Duodenal mucosa (tissue), 2 donors: ENCODE data around the gene FBXO48.

ENCODE experiments used
- H3K27ac ChIP-seq: one replicate; pipeline ENCODE4 v1.7.0; 2013; ENCODE audit warnings: low read depth, low read length
- H3K27me3 ChIP-seq, 2 donors: one replicate each; pipeline ENCODE4 v1.7.0; 2013; ENCODE audit warnings: low read length in 2 of 2, control low read depth in 1 of 2; ENCODE audit not compliant: insufficient read depth in 2 of 2, control insufficient read depth in 1 of 2
- H3K36me3 ChIP-seq, 2 donors: one replicate each; pipeline ENCODE4 v1.7.0; 2013; ENCODE audit warnings: low read length in 2 of 2, control low read depth in 1 of 2; ENCODE audit not compliant: insufficient read depth in 2 of 2, control insufficient read depth in 1 of 2
- H3K4me1 ChIP-seq, 2 donors: one replicate each; pipeline ENCODE4 v1.7.0; 2013; ENCODE audit warnings: low read length in 2 of 2, control low read depth in 1 of 2; ENCODE audit not compliant: insufficient read depth in 2 of 2, control insufficient read depth in 1 of 2
- H3K4me3 ChIP-seq, 2 donors: one replicate each; pipeline ENCODE4 v1.7.0; 2013; ENCODE audit warnings: low read length in 2 of 2, low read depth in 1 of 2
- H3K9ac ChIP-seq, 2 donors: one replicate each; pipeline ENCODE4 v1.7.0; 2013; ENCODE audit warnings: low read length in 2 of 2, low read depth in 1 of 2
- H3K9me3 ChIP-seq, 2 donors: one replicate each; pipeline ENCODE4 v1.7.0; 2013; ENCODE audit warnings: low read length in 2 of 2, control low read depth in 1 of 2; ENCODE audit not compliant: control insufficient read depth in 1 of 2

Gene FBXO48

DNA sequence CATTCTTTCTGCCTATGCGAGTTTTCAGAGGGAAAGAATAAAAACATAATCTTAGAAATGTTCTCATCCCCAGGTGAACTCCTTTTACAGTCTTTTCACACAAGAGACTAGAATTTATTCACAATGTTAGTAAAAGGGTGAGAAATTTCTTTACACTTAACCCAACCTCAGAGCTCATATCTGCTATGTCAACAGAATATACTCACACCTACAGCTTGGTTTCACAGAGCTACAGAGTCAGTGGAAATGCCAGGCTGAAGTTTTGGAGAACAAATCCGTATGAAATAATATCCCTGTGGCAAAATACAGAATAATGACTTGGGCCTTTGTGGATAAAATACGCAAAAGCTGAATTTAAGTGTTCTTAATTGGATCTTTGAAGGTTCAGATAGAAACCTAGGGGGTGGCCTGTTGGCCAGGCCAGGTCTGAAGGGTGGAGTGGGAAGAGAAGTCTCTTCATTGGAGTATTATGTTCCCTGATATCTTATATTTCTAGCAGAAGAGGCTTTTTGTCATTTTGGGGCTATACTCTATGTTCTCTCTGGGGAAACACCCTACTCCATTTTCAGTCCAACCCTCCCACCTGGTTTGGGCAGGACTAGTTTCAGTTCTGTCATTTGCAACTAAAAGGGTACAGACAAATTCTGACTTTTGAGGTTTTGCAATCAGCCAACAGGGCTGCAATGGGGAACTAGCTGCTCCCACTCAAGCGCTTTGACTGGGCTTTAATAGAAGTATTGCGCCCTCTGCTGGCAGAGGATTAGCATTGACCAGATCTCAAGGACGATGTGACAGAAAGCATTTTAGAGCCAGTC, 25.7 kb downstream of the FBXO48 start:
- Histone ChIP-seq H3K27me3 (no peaks in the 10 kb centered on the region), H3K27ac (no peak overlapping the region), H3K9me3 (no peaks in the 10 kb centered on the region), H3K36me3 (no peaks in the 10 kb centered on the region), H3K9ac (peak overlapping the region in 1 of 2 donors; percentile 27), H3K4me1 (peaks cover 14 to 31% of the 10 kb centered on the region in 2 donors), H3K4me3 (no peak overlapping the region)

DNA sequence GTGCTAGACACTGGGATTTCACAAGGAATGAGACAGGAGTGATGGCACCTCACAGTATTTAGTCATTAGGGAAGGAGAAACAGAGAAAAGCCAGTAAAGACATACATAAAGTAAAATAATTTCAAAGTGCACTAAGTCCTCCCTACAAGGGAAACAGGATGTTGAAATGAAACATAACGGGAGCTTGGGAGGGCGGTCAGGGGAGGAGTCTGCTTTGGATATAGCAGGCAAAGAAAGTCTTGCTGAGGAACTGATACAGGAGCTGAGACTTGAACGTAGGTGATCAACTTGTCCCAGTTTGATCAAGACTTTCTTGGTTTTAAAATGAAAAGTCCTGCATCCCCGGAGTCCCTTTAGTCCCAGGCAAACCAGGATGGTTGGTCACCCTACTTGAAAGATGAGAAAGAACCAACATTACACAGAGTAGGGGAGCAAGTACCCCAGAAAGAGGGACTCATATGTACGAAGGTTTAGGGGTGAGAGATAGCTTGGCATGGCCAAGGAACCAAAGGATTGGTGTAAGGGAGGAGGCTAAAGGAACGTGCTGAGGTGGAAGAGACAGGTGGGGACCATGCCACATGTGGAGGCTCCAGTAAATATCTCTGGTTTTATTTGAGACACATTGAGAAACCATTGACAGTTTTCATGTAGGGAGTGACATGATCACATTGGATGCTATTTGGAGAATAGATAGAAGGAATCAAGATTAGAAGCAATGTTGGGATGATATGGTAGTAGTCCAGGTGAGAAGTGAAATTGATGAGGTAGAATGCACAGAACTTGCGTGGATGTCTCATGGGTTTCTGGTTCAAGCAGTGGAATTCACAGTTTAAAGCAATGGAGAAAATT, 28.4 kb downstream of the FBXO48 start:
- Histone ChIP-seq H3K36me3 (no peaks in the 10 kb centered on the region), H3K4me1 (peaks cover 20 to 48% of the 10 kb centered on the region in 2 donors), H3K27ac (no peak overlapping the region), H3K4me3 (no peak overlapping the region), H3K9me3 (no peaks in the 10 kb centered on the region), H3K27me3 (no peaks in the 10 kb centered on the region), H3K9ac (no peak overlapping the region)

DNA sequence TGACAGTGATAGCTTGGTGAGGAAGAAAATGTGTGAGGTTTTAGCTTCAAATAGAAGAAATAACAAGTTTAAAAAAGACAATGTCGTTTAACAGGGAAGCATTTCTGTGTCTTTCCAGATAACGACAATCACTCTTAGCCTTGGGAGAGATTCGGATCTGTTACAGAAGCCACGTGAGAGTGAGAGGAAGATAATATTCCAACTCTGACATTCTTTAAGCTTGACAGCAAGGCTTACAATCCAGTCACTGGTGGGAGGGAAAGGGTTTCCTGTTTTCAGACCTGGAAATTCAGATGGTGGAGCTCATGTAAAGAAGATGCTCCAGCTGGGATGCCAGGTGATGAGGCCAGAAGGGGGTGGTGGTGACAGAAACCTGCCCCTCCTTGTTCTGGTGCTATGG, 30.8 kb downstream of the FBXO48 start:
- peaks cover 26 to 47% of the 10 kb centered on the region in 2 donors for H3K4me1 ChIP-seq
- no peak overlapping the region for H3K9ac ChIP-seq
- H3K27ac ChIP-seq = no peak overlapping the region

DNA sequence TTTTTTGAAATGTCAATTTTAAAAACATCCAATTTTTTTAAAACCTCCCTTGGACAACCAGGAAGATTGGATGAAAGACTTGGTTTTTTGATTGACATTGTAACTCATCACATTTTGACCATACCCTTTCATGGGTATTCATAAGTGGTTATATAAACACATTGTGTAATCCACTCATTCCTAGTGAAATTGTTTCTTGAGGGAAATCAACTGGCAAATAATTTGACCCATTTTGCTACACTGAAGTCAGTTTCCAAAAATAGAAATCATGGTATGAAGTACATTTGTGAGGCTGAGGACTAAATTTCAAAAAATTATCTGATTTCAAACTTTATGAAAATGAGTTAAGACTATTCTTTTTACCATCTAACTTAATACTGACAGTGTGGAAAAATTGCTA, 31.5 kb downstream of the FBXO48 start:
- no peaks in the 10 kb centered on the region for H3K27me3 ChIP-seq
- H3K36me3 ChIP-seq = no peaks in the 10 kb centered on the region
- H3K4me3 ChIP-seq = no peak overlapping the region
- H3K9ac ChIP-seq = no peak overlapping the region
- no peaks in the 10 kb centered on the region for H3K9me3 ChIP-seq
- H3K4me1 ChIP-seq = peaks cover 22 to 42% of the 10 kb centered on the region in 2 donors
- H3K27ac ChIP-seq = no peak overlapping the region

More for the DNA sequence above, 30.8 kb downstream of the FBXO48 start:
- no peaks in the 10 kb centered on the region for H3K27me3 ChIP-seq
- no peak overlapping the region for H3K4me3 ChIP-seq
- H3K36me3 ChIP-seq = no peaks in the 10 kb centered on the region
- no peaks in the 10 kb centered on the region for H3K9me3 ChIP-seq

DNA sequence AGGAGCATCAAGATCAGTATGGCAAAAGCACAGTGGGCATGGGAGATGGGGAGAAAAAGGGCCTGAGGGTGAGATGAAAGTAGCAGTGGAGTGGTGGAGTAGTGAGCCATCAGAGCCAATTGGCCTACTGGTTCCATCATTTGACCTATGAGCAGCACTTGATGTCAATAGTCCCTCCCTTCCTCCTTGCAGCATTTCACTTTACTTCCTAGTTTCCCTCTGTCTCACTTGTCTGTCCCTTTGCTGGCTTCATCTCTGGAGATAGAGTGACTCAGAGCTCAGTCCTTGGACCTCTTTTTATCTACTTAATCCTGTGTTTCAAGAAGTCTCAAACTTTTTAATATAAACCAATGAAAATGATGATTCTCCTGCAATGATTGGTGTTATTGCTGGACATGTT, 32.1 kb downstream of the FBXO48 start:
- no peaks in the 10 kb centered on the region for H3K36me3 ChIP-seq
- H3K27ac ChIP-seq = no peak overlapping the region
- no peaks in the 10 kb centered on the region for H3K27me3 ChIP-seq
- H3K9ac ChIP-seq = no peak overlapping the region
- peaks cover 16 to 37% of the 10 kb centered on the region in 2 donors for H3K4me1 ChIP-seq
- no peaks in the 10 kb centered on the region for H3K9me3 ChIP-seq
- no peak overlapping the region for H3K4me3 ChIP-seq

DNA sequence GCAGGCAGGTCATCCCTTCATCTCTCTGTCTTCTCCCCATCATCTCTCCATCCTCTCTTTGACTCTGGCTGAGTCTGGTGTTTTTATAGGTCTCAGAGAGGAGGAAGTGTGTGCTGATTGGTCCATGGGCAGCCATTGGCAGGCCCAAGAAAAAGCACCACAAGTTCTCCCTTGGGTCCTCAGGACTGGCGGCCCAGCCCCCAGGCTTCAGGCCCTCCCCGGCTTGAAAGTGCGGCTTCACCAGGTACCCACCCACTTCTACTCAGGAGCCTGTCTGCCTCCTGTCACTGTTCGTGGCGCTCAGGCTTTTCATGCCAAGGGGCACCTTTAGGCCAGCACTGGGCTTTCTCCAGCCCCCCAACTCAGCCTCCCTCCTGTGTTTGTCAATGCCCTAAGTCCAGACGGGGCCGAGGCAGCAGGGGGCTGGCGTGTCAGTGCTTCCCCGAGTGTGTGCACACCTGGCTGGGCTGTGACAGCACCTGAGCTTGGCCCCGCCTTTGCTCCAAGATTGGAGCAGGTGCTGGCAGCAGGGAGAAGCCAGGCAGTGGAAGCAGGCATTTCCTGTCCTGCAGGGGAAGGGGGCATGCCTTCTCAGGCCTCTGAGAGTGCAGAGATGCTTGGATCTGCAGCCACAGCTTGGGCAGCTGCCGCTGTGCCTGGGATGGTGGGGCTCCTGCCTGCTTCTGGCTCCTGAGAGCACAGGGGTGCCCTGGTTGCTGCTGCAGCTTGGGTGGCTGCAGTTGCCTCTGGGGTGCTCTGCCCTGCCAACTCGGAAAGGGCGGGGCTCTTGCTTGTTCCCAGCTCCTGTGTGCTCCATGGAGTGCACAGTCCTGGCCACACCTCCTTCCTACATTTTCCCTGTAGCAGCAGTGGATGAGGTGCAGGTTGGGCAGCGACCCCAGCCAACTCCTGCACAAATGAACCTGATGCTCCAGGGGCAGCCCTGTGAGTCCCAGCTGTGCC, 34.1 kb downstream of the FBXO48 start:
- H3K9me3 ChIP-seq = no peaks in the 10 kb centered on the region
- H3K4me3 ChIP-seq = peak overlapping the region in 1 of 2 donors; percentile 19
- H3K9ac ChIP-seq = no peak overlapping the region
- no peaks in the 10 kb centered on the region for H3K36me3 ChIP-seq
- no peak overlapping the region for H3K27ac ChIP-seq
- no peaks in the 10 kb centered on the region for H3K27me3 ChIP-seq
- peaks cover 16 to 36% of the 10 kb centered on the region in 2 donors for H3K4me1 ChIP-seq

DNA sequence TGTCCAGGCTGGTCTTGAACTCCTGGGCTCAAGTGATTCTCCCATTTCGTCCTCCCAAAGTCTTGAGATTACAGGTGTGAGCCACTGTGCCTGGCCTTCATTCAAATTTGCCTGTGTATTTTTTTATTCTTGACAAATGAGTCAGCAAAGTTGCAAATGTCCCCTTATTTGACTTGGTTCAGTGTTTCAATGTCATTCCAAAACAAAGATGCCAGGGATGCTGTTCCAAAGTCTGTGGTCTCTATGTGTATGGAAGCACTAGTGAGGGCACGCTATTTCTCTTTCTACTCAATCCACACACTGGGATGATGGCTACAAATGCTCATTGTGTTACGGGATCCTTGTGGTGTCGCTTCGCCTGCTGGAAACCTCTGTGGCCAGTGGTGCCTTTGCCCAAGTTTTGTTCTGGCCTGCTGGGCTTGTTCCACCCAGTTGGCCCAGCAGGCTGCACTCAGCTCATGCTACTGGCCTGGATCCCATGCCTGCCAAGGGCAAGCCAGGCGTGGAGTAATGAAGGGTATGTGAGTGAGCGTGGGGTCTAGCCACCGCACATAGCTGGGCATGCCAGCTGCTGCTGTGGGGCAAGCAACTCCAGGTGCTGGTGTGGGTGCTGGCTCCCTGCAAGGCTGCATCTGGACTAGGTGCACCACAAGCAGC, 35.6 kb downstream of the FBXO48 start:
- no peaks in the 10 kb centered on the region for H3K9me3 ChIP-seq
- no peak overlapping the region for H3K27ac ChIP-seq
- H3K4me3 ChIP-seq = no peak overlapping the region
- H3K36me3 ChIP-seq = no peaks in the 10 kb centered on the region
- no peaks in the 10 kb centered on the region for H3K27me3 ChIP-seq
- H3K9ac ChIP-seq = no peak overlapping the region
- H3K4me1 ChIP-seq = peaks cover 23 to 37% of the 10 kb centered on the region in 2 donors

DNA sequence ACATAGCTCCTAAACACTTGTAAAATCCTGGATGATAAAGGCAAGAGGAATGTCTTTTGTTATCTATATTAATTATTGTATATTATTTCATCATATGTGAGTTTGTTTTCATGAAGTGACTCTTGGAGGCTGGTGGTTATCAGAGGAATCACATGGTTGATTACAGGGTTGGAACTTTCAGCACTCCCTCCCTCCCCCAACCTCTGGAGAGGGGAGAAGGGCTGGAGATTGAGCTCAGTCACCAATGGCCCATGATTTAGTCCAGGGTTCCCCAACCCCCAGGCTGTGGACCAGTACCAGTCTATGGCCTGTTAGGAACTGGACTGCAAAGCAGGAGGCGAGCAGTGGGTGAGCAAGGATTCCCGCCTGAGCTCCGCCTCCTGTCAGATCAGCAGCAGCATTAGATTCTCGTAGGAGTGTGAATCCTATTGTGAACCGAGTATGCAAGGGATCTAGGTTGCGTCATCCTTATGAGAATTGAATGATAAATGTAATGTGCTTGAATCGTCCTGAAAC, 37.7 kb downstream of the FBXO48 start:
- H3K27ac ChIP-seq = no peak overlapping the region
- no peaks in the 10 kb centered on the region for H3K27me3 ChIP-seq

DNA sequence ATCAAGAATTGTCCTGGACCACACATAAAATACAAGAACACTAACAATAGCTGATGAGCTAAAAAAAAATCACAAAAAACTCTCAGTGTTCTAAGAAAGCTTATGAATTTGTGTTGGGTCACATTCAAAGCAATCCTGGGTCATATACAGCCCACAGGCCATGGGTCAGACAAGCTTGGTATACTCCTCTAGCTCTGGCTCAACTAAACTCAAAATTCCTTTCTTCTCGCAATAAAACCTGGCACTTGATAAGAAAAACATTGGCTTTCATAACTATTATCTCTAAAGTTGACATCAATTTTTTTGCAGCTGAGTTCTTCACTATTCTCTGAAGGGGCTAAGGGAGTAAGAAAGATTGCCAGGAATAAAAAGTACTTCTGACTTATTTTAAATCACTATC, 38.3 kb downstream of the FBXO48 start:
- H3K36me3 ChIP-seq = no peaks in the 10 kb centered on the region
- no peak overlapping the region for H3K4me3 ChIP-seq
- no peak overlapping the region for H3K27ac ChIP-seq
- peaks cover 17 to 21% of the 10 kb centered on the region in 2 donors for H3K4me1 ChIP-seq
- H3K27me3 ChIP-seq = no peaks in the 10 kb centered on the region
- H3K9ac ChIP-seq = no peak overlapping the region
- H3K9me3 ChIP-seq = no peaks in the 10 kb centered on the region

More for the DNA sequence above, 37.7 kb downstream of the FBXO48 start:
- no peak overlapping the region for H3K9ac ChIP-seq
- H3K36me3 ChIP-seq = no peaks in the 10 kb centered on the region
- no peak overlapping the region for H3K4me3 ChIP-seq
- H3K9me3 ChIP-seq = no peaks in the 10 kb centered on the region
- H3K4me1 ChIP-seq = peaks cover 17 to 24% of the 10 kb centered on the region in 2 donors
